GM12865 (cell line): ENCODE data around the gene C13orf46.
"Not testable (repeated sequence)": the region's sequence is repeated elsewhere in the genome, so short reads cannot be mapped to it uniquely, and the experiment has no call there.

Experiments used
- DNase-seq: peaks from one replicate; pipeline ENCODE4 v3.0.0; 2010; ENCODE audit warnings: low read depth
- H3K4me3 ChIP-seq: 2 replicates; pipeline ENCODE4 v1.5.1; 2011; ENCODE audit warnings: mild to moderate bottlenecking, low read depth, low read length, control low read depth
- CTCF ChIP-seq: IDR thresholded peaks from 2 replicates; pipeline ENCODE4 v1.5.1; 2011; ENCODE audit warnings: low read length, control low read depth, low read depth, inconsistent platforms; ENCODE audit not compliant: insufficient read depth; ENCODE audit errors: missing control alignments

C13orf46 gene

DNA sequence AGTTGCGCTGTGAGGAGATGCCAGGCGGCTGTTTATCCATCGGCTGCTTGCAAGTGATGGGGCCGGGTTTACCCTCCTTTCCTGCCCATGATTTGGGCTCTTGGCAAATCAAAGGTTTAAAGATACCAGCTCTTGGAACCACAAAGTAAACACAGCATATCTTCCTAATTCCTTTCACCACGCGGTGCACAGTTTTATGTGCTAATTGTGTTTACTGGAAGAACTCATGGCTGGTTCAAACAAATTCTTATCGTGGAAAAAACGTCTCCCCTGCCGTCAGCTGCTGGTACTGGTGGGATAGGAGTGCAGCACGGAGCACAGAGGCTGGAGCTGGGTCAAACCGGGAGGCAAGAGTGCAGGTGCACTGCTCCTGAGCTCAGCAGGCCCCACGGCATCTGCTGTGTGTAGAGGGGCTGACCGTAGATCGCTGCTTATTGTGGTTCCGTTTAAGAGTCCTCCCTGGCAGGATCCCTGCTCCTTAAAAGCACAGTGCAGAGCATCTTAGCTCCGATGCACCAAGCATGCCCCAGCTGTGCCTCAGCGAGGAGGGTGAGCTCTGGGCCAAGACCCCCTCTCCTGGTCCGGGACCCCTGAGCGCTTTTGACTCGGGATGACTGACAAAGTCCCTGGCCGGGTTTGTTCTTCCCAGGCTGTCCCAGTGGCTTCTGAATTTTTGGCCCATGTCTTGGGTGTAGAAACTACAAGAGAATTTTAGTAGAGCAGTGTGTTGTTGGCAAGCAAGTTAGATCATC, 58.7 kb downstream of the C13orf46 start:
- no peak for DNase-seq
- no peak overlapping the region for H3K4me3 ChIP-seq
- TF ChIP-seq CTCF, result no peak

DNA sequence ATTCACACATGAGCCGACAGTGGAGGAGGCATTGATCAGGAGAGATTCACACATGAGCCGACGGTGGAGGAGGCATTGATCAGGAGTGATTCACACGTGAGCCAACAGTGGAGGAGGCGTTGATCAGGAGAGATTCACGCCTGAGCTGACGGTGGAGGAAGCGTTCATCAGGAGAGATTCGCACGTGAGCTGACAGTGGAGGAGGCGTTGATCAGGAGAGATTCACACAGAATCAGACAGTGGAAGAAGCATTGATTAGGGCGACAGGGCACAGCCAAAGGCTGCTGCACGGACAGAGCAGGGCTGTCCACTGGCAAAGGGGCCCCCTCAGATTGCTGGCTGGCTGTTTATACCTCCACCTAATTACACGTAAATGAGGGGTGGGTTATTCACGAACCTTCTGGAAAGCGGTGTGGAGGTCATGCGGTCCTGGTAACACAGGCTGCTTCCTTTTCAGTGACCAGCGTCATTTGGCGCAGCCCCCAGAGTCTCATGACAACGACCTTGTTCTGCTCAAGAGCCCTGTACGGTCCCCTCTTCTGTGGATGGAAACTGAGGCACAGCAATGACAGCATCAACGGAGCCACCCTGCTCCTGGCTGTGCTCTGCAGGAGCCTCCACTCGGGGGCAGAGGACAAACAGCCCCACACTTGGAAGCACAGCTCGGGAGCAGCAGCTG, 59.4 kb downstream of the C13orf46 start:
- no peak for DNase-seq
- H3K4me3 ChIP-seq, result no peak overlapping the region
- TF ChIP-seq CTCF, result no peak

DNA sequence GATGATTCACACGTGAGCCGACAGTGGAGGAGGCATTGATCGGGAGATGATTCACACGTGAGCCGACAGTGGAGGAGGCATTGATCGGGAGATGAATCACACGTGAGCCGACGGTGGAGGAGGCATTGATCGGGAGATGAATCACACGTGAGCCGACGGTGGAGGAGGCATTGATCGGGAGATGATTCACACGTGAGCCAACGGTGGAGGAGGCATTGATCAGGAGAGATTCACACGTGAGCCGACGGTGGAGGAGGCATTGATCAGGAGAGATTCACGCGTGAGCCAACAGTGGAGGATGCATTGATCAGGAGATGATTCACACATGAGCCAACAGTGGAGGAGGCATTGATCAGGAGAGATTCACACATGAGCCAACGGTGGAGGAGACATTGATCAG, 60.0 kb downstream of the C13orf46 start:
- H3K4me3 ChIP-seq, DNase-seq: not testable (repeated sequence)

GRCh38 chr13:113913408-113913807, 60.5 kb downstream of the C13orf46 start:
- not testable (repeated sequence) for DNase-seq, H3K4me3 ChIP-seq

GRCh38 chr13:113912596-113912995, 61.3 kb downstream of the C13orf46 start:
- no peak overlapping the region for H3K4me3 ChIP-seq
- no peak for DNase-seq
- TF ChIP-seq CTCF, result no peak

GRCh38 chr13:113907635-113908617, 66.0 kb downstream of the C13orf46 start:
- no peak overlapping the region for H3K4me3 ChIP-seq
- no peak for TF ChIP-seq CTCF
- no peak for DNase-seq

DNA sequence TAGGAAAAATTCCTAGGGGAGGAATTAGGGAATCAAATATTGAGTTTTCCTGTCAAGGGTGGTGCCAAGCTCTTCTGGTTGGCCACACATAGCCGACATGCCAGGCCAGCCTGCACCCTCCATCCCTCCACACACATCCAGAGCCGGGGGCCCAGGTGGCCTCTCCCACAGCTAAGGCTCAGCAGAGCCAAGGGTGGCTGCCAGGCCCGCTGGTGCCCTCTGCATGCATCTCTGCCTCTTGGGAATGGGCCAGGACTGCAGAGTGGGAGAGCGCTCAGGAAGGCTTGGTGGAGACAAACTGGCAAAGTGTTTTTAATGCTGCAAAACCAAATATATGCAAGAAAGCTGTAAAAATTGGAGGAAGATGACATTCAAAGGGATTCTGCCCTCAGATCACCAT, 67.3 kb downstream of the C13orf46 start:
- no peak for DNase-seq
- TF ChIP-seq CTCF, result no peak
- H3K4me3 ChIP-seq, result no peak overlapping the region
